ENCODE measurements around the gene HES6. TPM values are rescaled to one million over a fixed set of nuclear protein-coding genes. Genes with fewer than 3 reads are reported as not detected.

The HES6 gene
- total RNA-seq, 2 experiments from 2014 or later = 5.2 to 5.6 TPM

DNA sequence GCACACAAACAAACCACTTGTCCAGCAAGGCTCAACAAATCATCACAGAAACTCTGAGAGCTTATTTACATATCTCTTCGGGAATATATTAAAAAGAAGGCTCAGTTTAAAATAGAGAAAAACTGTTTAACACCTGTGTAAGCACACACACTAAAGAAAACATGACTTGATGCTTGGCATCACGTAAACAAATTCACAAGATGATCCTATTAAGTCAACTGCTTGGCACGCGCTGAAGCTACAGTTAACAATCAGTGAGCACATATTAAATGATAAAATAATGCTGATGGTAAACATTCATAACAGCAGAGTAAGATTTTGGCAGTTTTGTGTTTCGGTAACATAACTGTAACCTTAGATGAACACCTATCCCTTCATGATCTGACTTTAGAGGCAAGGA is 4.3 kb upstream of the HES6 start:
- no peak overlapping the region for H3K27ac Mint-ChIP-seq
- ATAC-seq (no peak), DNase-seq (no peak)
- TF ChIP-seq, protein P1, sequence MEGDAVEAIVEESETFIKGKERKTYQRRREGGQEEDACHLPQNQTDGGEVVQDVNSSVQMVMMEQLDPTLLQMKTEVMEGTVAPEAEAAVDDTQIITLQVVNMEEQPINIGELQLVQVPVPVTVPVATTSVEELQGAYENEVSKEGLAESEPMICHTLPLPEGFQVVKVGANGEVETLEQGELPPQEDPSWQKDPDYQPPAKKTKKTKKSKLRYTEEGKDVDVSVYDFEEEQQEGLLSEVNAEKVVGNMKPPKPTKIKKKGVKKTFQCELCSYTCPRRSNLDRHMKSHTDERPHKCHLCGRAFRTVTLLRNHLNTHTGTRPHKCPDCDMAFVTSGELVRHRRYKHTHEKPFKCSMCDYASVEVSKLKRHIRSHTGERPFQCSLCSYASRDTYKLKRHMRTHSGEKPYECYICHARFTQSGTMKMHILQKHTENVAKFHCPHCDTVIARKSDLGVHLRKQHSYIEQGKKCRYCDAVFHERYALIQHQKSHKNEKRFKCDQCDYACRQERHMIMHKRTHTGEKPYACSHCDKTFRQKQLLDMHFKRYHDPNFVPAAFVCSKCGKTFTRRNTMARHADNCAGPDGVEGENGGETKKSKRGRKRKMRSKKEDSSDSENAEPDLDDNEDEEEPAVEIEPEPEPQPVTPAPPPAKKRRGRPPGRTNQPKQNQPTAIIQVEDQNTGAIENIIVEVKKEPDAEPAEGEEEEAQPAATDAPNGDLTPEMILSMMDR (IDR thresholded peaks at IDR 0.05) = no peak
- H3K36me3 Mint-ChIP-seq (ENCODE audit: low read depth) = peaks cover 23% of the 10 kb centered on the region
- peaks cover 9% of the 10 kb centered on the region for H3K27me3 Mint-ChIP-seq
- intact Hi-C loops (cut with micrococcal nuclease) = no loop called here
- ChIA-PET POLR2A (interaction anchor here (0.6 kb wide), 1 partner anchor 22 kb away, joined by 4 read pairs; no protein-coding TSS in a partner anchor), CTCF (interaction anchor here (1.1 kb wide), 1 partner anchor 19 kb away, joined by 9 read pairs; no protein-coding TSS in a partner anchor)
- no peaks in the 10 kb centered on the region for H3K9me3 Mint-ChIP-seq
- H3K4me3 Mint-ChIP-seq = no peak overlapping the region
- H3K4me1 Mint-ChIP-seq (ENCODE audit: low read depth) = peaks cover 2% of the 10 kb centered on the region

DNA sequence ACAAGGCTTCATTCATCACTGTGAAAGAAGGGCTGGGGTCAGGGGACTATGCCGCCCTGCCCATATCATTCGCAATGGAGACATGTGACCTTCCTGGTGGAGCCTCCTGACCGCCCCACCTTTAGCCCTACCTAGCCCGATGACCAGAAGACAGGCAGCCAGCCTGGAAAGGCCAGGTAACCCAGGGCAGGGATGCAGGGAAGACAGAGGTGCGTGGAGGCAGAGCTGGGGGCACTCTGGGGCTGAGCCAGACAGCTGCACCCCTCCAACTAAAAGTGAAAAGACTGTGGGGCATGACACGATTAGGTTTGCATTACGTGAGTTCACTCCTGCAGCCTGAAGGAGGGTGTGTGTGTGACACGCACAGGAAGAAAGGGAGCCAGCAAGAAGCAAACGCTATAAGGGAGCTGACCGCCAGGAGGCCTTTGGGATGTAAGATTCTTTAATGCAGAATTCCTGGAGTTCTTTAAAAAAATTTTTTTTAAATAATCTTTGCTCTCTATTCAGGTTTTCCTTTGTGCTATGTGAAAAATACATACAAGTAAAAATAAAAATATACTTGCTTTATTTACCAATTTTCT is 3.7 kb upstream of the HES6 start:
- Mint-ChIP-seq H3K36me3 (ENCODE audit: low read depth) (peaks cover 23% of the 10 kb centered on the region), H3K4me3 (no peak overlapping the region), H3K4me1 (ENCODE audit: low read depth) (peaks cover 2% of the 10 kb centered on the region), H3K27me3 (peaks cover 11% of the 10 kb centered on the region), H3K27ac (no peak overlapping the region), H3K9me3 (no peaks in the 10 kb centered on the region)
- POLR2A ChIA-PET = no interaction called here
- TF ChIP-seq, protein P1 (IDR thresholded peaks at IDR 0.05) = no peak
- CTCF ChIA-PET = interaction anchor here (1.1 kb wide), 1 partner anchor 20 kb away, joined by 9 read pairs; no protein-coding TSS in a partner anchor
- ATAC-seq (no peak), DNase-seq (no peak)
- intact Hi-C loops (cut with micrococcal nuclease) = no loop called here

DNA sequence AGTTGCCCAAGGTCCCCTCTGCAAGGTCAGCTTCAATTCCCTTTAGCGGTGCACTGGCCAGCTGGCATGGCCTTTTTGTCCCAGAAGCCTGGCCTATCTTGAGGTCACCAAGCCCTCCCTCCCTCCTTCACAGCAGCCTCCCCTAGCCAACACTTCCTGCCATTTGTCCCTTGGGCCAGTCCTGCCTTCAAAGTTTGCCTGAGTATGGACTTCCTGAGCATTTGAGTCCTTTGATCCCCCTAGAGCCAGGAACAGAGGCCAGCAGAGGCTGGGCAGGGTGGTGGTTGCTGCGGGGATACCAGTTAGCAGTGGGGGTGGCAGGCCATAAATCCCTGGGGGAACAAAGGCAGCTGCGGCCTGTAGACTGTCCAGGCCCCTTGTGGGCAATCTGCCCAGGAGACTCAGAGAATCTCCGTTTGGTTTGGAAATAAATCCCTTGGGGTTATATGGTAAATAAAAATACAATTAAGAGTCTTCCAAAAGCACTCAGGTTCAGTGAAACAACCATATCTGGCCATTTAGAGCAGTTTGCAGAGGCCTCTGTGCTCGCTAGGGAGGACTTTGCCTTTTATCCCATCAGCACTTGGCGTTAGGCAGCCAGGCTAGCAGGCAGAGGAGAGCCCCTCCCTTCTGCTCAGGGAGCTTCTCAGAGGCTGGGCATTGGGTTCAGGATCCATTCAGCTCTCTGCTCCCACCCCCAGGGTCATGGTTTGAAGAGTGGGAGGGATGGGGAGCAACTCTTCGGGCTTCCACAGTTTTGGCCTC is 3.1 kb upstream of the HES6 start:
- Mint-ChIP-seq H3K27ac (no peak overlapping the region), H3K36me3 (ENCODE audit: low read depth) (peaks cover 19% of the 10 kb centered on the region), H3K4me3 (no peak overlapping the region), H3K4me1 (ENCODE audit: low read depth) (peaks cover 2% of the 10 kb centered on the region), H3K27me3 (peaks cover 15% of the 10 kb centered on the region), H3K9me3 (no peaks in the 10 kb centered on the region)
- intact Hi-C loops (cut with micrococcal nuclease) = no loop called here
- ATAC-seq (no peak), DNase-seq (no peak)
- ChIA-PET CTCF (no interaction called here), POLR2A (interaction anchor here (0.6 to 1.0 kb wide), 2 partner anchors 42 to 591 kb away, joined by 3 to 5 read pairs; no protein-coding TSS in a partner anchor)
- TF ChIP-seq, protein P1 (IDR thresholded peaks at IDR 0.05) = no peak

DNA sequence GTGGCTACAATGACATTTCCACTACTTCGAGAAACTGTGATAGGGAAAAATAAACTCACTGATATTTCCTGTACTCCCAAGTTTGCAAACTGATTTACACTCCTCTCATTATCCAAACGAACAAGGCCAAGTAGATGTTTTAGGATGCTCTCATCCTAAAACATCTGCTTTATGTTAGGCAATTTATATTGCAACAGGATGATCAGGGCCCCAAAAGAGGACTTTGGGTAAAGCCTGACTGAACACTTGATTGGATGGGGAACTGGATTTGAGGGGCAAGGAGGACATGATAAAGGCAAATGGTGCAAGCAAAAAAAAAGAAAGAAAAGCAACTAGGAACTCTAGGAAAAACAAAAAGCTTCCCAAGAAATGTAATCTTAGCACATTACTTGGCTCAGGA is 2.1 kb upstream of the HES6 start:
- POLR2A ChIA-PET = interaction anchor here (0.6 to 1.0 kb wide), 2 partner anchors 41 to 590 kb away, joined by 3 to 5 read pairs; no protein-coding TSS in a partner anchor

More for the DNA sequence above, 2.1 kb upstream of the HES6 start:
- intact Hi-C loops (cut with micrococcal nuclease) = no loop called here
- Mint-ChIP-seq H3K4me1 (ENCODE audit: low read depth) (peaks cover 2% of the 10 kb centered on the region), H3K4me3 (no peak overlapping the region), H3K27ac (no peak overlapping the region), H3K27me3 (peaks cover 20% of the 10 kb centered on the region), H3K9me3 (no peaks in the 10 kb centered on the region), H3K36me3 (ENCODE audit: low read depth) (peaks cover 16% of the 10 kb centered on the region)
- no peak for DNase-seq
- TF ChIP-seq, protein P1 (IDR thresholded peaks at IDR 0.05) = no peak
- CTCF ChIA-PET = interaction anchor here (0.9 kb wide), 1 partner anchor 22 kb away, joined by 3 read pairs; no protein-coding TSS in a partner anchor
- ATAC-seq = no peak
